Measurements from ENCODE around the gene GLUD2.

- TF ChIP-seq CTCF (optimal IDR thresholded peaks at IDR 0.05 in 1 of 3, IDR thresholded peaks at IDR 0.05 in 1 of 3, conservative IDR thresholded peaks at IDR 0.05 in 1 of 3; ENCODE audit: extremely low read depth in 1 of 3, insufficient read depth in 2 of 3, low read length in 3 of 3) (no peak), EZH2 (IDR thresholded peaks at IDR 0.05; ENCODE audit: low read length) (no peak)
Observed at GRCh38 chrX:121085612-121086010, 38.2 kb downstream of the GLUD2 start.
